B cell (primary cell): ENCODE data around the gene PLEKHA5.

Experiments
- CTCF ChIP-seq: fragments of 200-600 bp; IDR thresholded peaks from one replicate; pipeline ENCODE4 v1.8.0; 2022; ENCODE audit warnings: antibody characterized with exemption, mild to moderate bottlenecking
- EZH2 ChIP-seq: IDR thresholded peaks from 2 replicates; pipeline ENCODE4 v1.6.1; 2012; ENCODE audit warnings: borderline replicate concordance, low read depth, mild to moderate bottlenecking, moderate library complexity, low read length; ENCODE audit not compliant: insufficient read depth, poor library complexity, severe bottlenecking

GRCh38 chr12:19205120-19205519, 75.6 kb downstream of the PLEKHA5 start:
- no peak for TF ChIP-seq CTCF
- no peak for TF ChIP-seq EZH2
